GM23338 (cell line): ENCODE measurements around the gene IGF1R. TPM values are rescaled to one million over a fixed set of nuclear protein-coding genes. Genes with fewer than 3 reads are reported as not detected.

ENCODE experiments used
- ATAC-seq: fragments of 200-7000 bp; cut with Tn5 transposase; 3 replicates; pipeline ENCODE4 v1.9.1; 2020
- DNase-seq: peaks from one replicate; pipeline ENCODE4 v3.0.0-alpha.2; 2015; ENCODE audit warnings: low spot score
- H2AFZ ChIP-seq: fragments of 200-600 bp; sonication (generic); 2 replicates; pipeline ENCODE4 v1.8.0; 2016; ENCODE audit warnings: antibody characterized with exemption, mild to moderate bottlenecking, moderate library complexity
- H3F3A ChIP-seq: fragments of 200-600 bp; sonication (generic); replicated peaks from 2 replicates; pipeline ENCODE4 v1.8.0; 2017; ENCODE audit warnings: antibody characterized with exemption, mixed run types, low read depth
- H3K27ac ChIP-seq: fragments of 200-600 bp; sonication (generic); 2 replicates; pipeline ENCODE4 v1.6.1; 2016; ENCODE audit warnings: low read depth
- H3K27me3 ChIP-seq: fragments of 200-600 bp; sonication (generic); 2 replicates; pipeline ENCODE4 v1.8.0; 2016; ENCODE audit warnings: mild to moderate bottlenecking, mixed run types, moderate library complexity; ENCODE audit not compliant: insufficient read depth
- H3K36me3 ChIP-seq: fragments of 200-600 bp; sonication (generic); 2 replicates; pipeline ENCODE4 v1.8.0; 2016; ENCODE audit warnings: mild to moderate bottlenecking; ENCODE audit not compliant: insufficient read depth
- H3K4me1 ChIP-seq: fragments of 200-600 bp; sonication (generic); 2 replicates; pipeline ENCODE4 v1.8.0; 2016; ENCODE audit warnings: mild to moderate bottlenecking, moderate library complexity; ENCODE audit not compliant: insufficient read depth
- H3K4me2 ChIP-seq: fragments of 200-600 bp; sonication (generic); 2 replicates; pipeline ENCODE4 v1.7.1; 2017; ENCODE audit warnings: mixed run types
- H3K4me3 ChIP-seq: fragments of 200-600 bp; sonication (generic); 2 replicates; pipeline ENCODE4 v1.6.1; 2016; ENCODE audit warnings: mixed run types
- H3K79me2 ChIP-seq: fragments of 200-600 bp; sonication (generic); replicated peaks from 2 replicates; pipeline ENCODE4 v1.8.0; 2017; ENCODE audit warnings: mild to moderate bottlenecking; ENCODE audit not compliant: insufficient read depth
- H3K9me2 ChIP-seq: fragments of 200-600 bp; sonication (generic); 2 replicates; pipeline ENCODE4 v1.8.0; 2017; ENCODE audit not compliant: insufficient read depth
- H4K20me1 ChIP-seq: fragments of 200-600 bp; sonication (generic); replicated peaks from 2 replicates; pipeline ENCODE4 v1.8.0; 2017; ENCODE audit warnings: mild to moderate bottlenecking; ENCODE audit not compliant: insufficient read depth
- H3K27ac Mint-ChIP-seq: 2 replicates; pipeline ENCODE4 v1.8.0; 2020; ENCODE audit warnings: inconsistent platforms, mild to moderate bottlenecking, moderate library complexity, mixed read lengths
- H3K27me3 Mint-ChIP-seq: 3 replicates; pipeline ENCODE4 v1.8.0; 2022; ENCODE audit warnings: low read depth, mild to moderate bottlenecking, moderate library complexity, mixed read lengths, inconsistent platforms; ENCODE audit not compliant: insufficient read depth, poor library complexity
- H3K36me3 Mint-ChIP-seq: 3 replicates; pipeline ENCODE4 v1.8.0; 2021; ENCODE audit warnings: low read depth, mild to moderate bottlenecking, inconsistent platforms, moderate library complexity, mixed read lengths
- H3K4me1 Mint-ChIP-seq: 3 replicates; pipeline ENCODE4 v1.8.0; 2020; ENCODE audit warnings: mild to moderate bottlenecking, inconsistent platforms, mixed read lengths
- H3K4me3 Mint-ChIP-seq: 3 replicates; pipeline ENCODE4 v1.8.0; 2021; ENCODE audit warnings: moderate library complexity, mild to moderate bottlenecking, inconsistent platforms, mixed read lengths
- H3K9me3 Mint-ChIP-seq: 3 replicates; pipeline ENCODE4 v1.8.0; 2020; ENCODE audit warnings: moderate library complexity, mild to moderate bottlenecking, inconsistent platforms, mixed read lengths
- CREB1 ChIP-seq: fragments of 250-450 bp; sonication (Bioruptor Pico); IDR thresholded peaks from 2 replicates; pipeline ENCODE4 v1.5.0; 2020; ENCODE audit warnings: low read depth, mild to moderate bottlenecking, moderate library complexity
- CTCF ChIP-seq, 2 experiments: fragments of 200-600 bp in 1 of 2; sonication (generic) in 1 of 2; conservative IDR thresholded peaks; 2 replicates each; pipeline versions ENCODE4 v1.5.1 to v1.6.1; 2016 to 2017; ENCODE audit warnings: antibody characterized with exemption in 2 of 2, low read depth in 2 of 2, mild to moderate bottlenecking in 2 of 2, moderate library complexity in 1 of 2
- ETS1 ChIP-seq: IDR thresholded peaks from 2 replicates; pipeline ENCODE4 v1.6.1; 2016; ENCODE audit warnings: antibody characterized with exemption
- EZH2 ChIP-seq: fragments of 200-600 bp; sonication (generic); IDR thresholded peaks from one replicate; pipeline ENCODE4 v1.8.0; 2017; ENCODE audit warnings: antibody characterized with exemption, mild to moderate bottlenecking, low read depth; ENCODE audit not compliant: unreplicated experiment
- EZH2phosphoT487 ChIP-seq: fragments of 200-600 bp; sonication (generic); IDR thresholded peaks from one replicate; pipeline ENCODE4 v1.8.1; 2018; ENCODE audit warnings: antibody characterized with exemption; ENCODE audit not compliant: unreplicated experiment
- JUNB ChIP-seq: IDR thresholded peaks from one replicate; pipeline ENCODE4 v1.6.1; 2016; ENCODE audit warnings: antibody characterized with exemption; ENCODE audit not compliant: unreplicated experiment
- NANOG ChIP-seq: IDR thresholded peaks from 2 replicates; pipeline ENCODE4 v1.6.1; 2016; ENCODE audit warnings: antibody characterized with exemption, borderline replicate concordance
- POLR2AphosphoS5 ChIP-seq: IDR thresholded peaks from 2 replicates; pipeline ENCODE4 v1.6.1; 2016; ENCODE audit warnings: antibody characterized with exemption, low read depth
- STAT1 ChIP-seq: IDR thresholded peaks from one replicate; pipeline ENCODE4 v1.6.1; 2016; ENCODE audit warnings: antibody characterized with exemption; ENCODE audit not compliant: unreplicated experiment
- ZNF114 ChIP-seq: fragments of 250-450 bp; sonication (Bioruptor Pico); IDR thresholded peaks from 2 replicates; pipeline ENCODE4 v1.5.0; 2020; ENCODE audit warnings: mild to moderate bottlenecking, moderate library complexity
- ZNF331 ChIP-seq: fragments of 250-450 bp; sonication (Bioruptor Pico); IDR thresholded peaks from 2 replicates; pipeline ENCODE4 v1.5.0; 2020; ENCODE audit warnings: low read depth, mild to moderate bottlenecking, moderate library complexity
- polyA plus RNA-seq: library from polyadenylated mRNA; unstranded; fragments of >200 nt; fragmentation: Nextera tagmentation; extraction: Ambion mirVana; gene quantifications from 2 replicates; pipeline ENCODE4 v1.2.1, GENCODE V29; 2016
- total RNA-seq: library from RNA; depleted of rRNA; stranded (reverse); fragments of >200 nt; shearing (Covaris generic); gene quantifications from 2 replicates; pipeline ENCODE4 v1.2.3, GENCODE V29; 2014
- TF ChIP-seq, protein P1 (sequence below): IDR thresholded peaks from one replicate; pipeline ENCODE4 v1.6.1; 2018; ENCODE audit warnings: antibody characterized with exemption; ENCODE audit not compliant: unreplicated experiment

Gene IGF1R
- total and polyA plus RNA-seq, 2 experiments from 2014 or later, result 20.4 to 92.2 TPM

GRCh38 chr15:98715890-98716443 lies 67.6 kb downstream of the IGF1R start:
- Histone ChIP-seq H4K20me1 (peaks cover 79% of the 10 kb centered on the region), H3K27me3 (no peaks in the 10 kb centered on the region), H3K4me1 (peaks cover 95% of the 10 kb centered on the region), H3K79me2 (peaks cover 100% of the 10 kb centered on the region), H3K4me2 (no peak overlapping the region), H3F3A (peaks cover 7% of the 10 kb centered on the region; the same call in 1 of the 2 replicates), H3K36me3 (no peaks in the 10 kb centered on the region), H3K9me2 (peaks cover 9% of the 10 kb centered on the region), H3K4me3 (no peak overlapping the region), H2AFZ (no peak overlapping the region), H3K27ac (peak overlapping the region; percentile 50; the same call in 1 of the 2 replicates)
- no peak for TF ChIP-seq CTCF (conservative IDR thresholded peaks at IDR 0.05; ENCODE audit: low read depth in 2 of 2)
- TF ChIP-seq CREB1 (CRISPR knock-in tag), result no peak
- TF ChIP-seq POLR2AphosphoS5, result no peak
- no peak for TF ChIP-seq STAT1
- TF ChIP-seq, protein P1, sequence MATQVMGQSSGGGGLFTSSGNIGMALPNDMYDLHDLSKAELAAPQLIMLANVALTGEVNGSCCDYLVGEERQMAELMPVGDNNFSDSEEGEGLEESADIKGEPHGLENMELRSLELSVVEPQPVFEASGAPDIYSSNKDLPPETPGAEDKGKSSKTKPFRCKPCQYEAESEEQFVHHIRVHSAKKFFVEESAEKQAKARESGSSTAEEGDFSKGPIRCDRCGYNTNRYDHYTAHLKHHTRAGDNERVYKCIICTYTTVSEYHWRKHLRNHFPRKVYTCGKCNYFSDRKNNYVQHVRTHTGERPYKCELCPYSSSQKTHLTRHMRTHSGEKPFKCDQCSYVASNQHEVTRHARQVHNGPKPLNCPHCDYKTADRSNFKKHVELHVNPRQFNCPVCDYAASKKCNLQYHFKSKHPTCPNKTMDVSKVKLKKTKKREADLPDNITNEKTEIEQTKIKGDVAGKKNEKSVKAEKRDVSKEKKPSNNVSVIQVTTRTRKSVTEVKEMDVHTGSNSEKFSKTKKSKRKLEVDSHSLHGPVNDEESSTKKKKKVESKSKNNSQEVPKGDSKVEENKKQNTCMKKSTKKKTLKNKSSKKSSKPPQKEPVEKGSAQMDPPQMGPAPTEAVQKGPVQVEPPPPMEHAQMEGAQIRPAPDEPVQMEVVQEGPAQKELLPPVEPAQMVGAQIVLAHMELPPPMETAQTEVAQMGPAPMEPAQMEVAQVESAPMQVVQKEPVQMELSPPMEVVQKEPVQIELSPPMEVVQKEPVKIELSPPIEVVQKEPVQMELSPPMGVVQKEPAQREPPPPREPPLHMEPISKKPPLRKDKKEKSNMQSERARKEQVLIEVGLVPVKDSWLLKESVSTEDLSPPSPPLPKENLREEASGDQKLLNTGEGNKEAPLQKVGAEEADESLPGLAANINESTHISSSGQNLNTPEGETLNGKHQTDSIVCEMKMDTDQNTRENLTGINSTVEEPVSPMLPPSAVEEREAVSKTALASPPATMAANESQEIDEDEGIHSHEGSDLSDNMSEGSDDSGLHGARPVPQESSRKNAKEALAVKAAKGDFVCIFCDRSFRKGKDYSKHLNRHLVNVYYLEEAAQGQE, result no peak
- no peak for TF ChIP-seq NANOG
- TF ChIP-seq EZH2phosphoT487, result no peak
- H3K9me3 Mint-ChIP-seq, result peaks cover 8% of the 10 kb centered on the region
- peaks cover 16% of the 10 kb centered on the region for H3K36me3 Mint-ChIP-seq
- H3K4me1 Mint-ChIP-seq, result peaks cover 85% of the 10 kb centered on the region
- no peak overlapping the region for H3K4me3 Mint-ChIP-seq
- H3K27me3 Mint-ChIP-seq, result peaks cover 18% of the 10 kb centered on the region
- H3K27ac Mint-ChIP-seq, result no peak overlapping the region; the same call in 1 of the 2 replicates
- no peak for ATAC-seq
- DNase-seq, result no peak

- Mint-ChIP-seq H3K27ac (no peak overlapping the region), H3K9me3 (no peaks in the 10 kb centered on the region), H3K4me1 (peaks cover 90% of the 10 kb centered on the region), H3K4me3 (no peak overlapping the region), H3K27me3 (peaks cover 17% of the 10 kb centered on the region), H3K36me3 (peaks cover 6% of the 10 kb centered on the region; the same call in 1 of the 3 replicates)
- Histone ChIP-seq H3K4me2 (peak overlapping the region; percentile 70), H3K4me3 (no peak overlapping the region), H3K9me2 (peaks cover 13% of the 10 kb centered on the region), H3K27ac (peak overlapping the region; percentile 80; the same call in 1 of the 2 replicates), H3K36me3 (no peaks in the 10 kb centered on the region), H3K4me1 (peaks cover 95% of the 10 kb centered on the region), H3K27me3 (no peaks in the 10 kb centered on the region), H4K20me1 (peaks cover 78% of the 10 kb centered on the region), H3K79me2 (peaks cover 100% of the 10 kb centered on the region), H3F3A (peaks cover 7% of the 10 kb centered on the region; the same call in 1 of the 2 replicates), H2AFZ (no peak overlapping the region)
- ATAC-seq, result no peak
- TF ChIP-seq ETS1, result no peak
- TF ChIP-seq EZH2phosphoT487, result no peak
- no peak for TF ChIP-seq NANOG
- TF ChIP-seq, protein P1, result no peak
- no peak for TF ChIP-seq EZH2
- TF ChIP-seq POLR2AphosphoS5, result no peak
- TF ChIP-seq JUNB, result no peak
- no peak for TF ChIP-seq ZNF331
- no peak for TF ChIP-seq ZNF114 (CRISPR knock-in tag)
- DNase-seq, result no peak
These were observed 69.0 kb downstream of the IGF1R start for GRCh38 chr15:98717371-98717770.
